Glutamatergic neuron (in vitro differentiated cells): ENCODE measurements around the gene HMG20B. TPM values are rescaled to one million over a fixed set of nuclear protein-coding genes. Genes with fewer than 3 reads are reported as not detected.

ENCODE experiments used
- DNase-seq: peaks from one replicate; pipeline ENCODE4 v3.0.0; 2022
- H3K27ac Mint-ChIP-seq: one replicate; pipeline ENCODE4 v1.8.0; 2020; ENCODE audit warnings: mild to moderate bottlenecking, mixed read lengths, inconsistent platforms; ENCODE audit not compliant: unreplicated experiment
- H3K27me3 Mint-ChIP-seq: one replicate; pipeline ENCODE4 v1.8.0; 2020; ENCODE audit warnings: mild to moderate bottlenecking, moderate library complexity, mixed read lengths, inconsistent platforms; ENCODE audit not compliant: unreplicated experiment
- H3K36me3 Mint-ChIP-seq: one replicate; pipeline ENCODE4 v1.8.0; 2020; ENCODE audit warnings: mild to moderate bottlenecking, mixed read lengths, inconsistent platforms; ENCODE audit not compliant: unreplicated experiment
- H3K4me1 Mint-ChIP-seq: one replicate; pipeline ENCODE4 v1.8.0; 2020; ENCODE audit warnings: mild to moderate bottlenecking, low read depth, mixed read lengths, inconsistent platforms; ENCODE audit not compliant: unreplicated experiment
- H3K4me3 Mint-ChIP-seq: one replicate; pipeline ENCODE4 v1.8.0; 2020; ENCODE audit warnings: mild to moderate bottlenecking, mixed read lengths, inconsistent platforms; ENCODE audit not compliant: unreplicated experiment
- H3K9me3 Mint-ChIP-seq: one replicate; pipeline ENCODE4 v1.8.0; 2020; ENCODE audit warnings: mild to moderate bottlenecking, moderate library complexity, mixed read lengths, inconsistent platforms; ENCODE audit not compliant: unreplicated experiment
- CTCF ChIP-seq: fragments of 200-600 bp; sonication (generic); IDR thresholded peaks from one replicate; pipeline ENCODE4 v1.5.0; 2021; ENCODE audit not compliant: partially characterized antibody, unreplicated experiment
- total RNA-seq: library from RNA; stranded (reverse); fragmentation: NEBNext Ultra II Directional; extraction: Animal tissue kit (Norgen Biotek cat#: 25700); gene quantifications from one replicate; pipeline ENCODE4 v1.2.1, GENCODE V29; 2021; ENCODE audit not compliant: unreplicated experiment

Gene HMG20B
- total RNA-seq, 1 donor from 2014 or later = 55.3 TPM

GRCh38 chr19:3590991-3591659, 18.4 kb downstream of the HMG20B start:
- Mint-ChIP-seq H3K4me1 (no peaks in the 10 kb centered on the region), H3K4me3 (no peak overlapping the region), H3K27me3 (peaks cover 9% of the 10 kb centered on the region), H3K9me3 (peaks cover 4% of the 10 kb centered on the region), H3K36me3 (no peaks in the 10 kb centered on the region), H3K27ac (no peak overlapping the region)
- no peak for TF ChIP-seq CTCF
- no peak for DNase-seq

DNA sequence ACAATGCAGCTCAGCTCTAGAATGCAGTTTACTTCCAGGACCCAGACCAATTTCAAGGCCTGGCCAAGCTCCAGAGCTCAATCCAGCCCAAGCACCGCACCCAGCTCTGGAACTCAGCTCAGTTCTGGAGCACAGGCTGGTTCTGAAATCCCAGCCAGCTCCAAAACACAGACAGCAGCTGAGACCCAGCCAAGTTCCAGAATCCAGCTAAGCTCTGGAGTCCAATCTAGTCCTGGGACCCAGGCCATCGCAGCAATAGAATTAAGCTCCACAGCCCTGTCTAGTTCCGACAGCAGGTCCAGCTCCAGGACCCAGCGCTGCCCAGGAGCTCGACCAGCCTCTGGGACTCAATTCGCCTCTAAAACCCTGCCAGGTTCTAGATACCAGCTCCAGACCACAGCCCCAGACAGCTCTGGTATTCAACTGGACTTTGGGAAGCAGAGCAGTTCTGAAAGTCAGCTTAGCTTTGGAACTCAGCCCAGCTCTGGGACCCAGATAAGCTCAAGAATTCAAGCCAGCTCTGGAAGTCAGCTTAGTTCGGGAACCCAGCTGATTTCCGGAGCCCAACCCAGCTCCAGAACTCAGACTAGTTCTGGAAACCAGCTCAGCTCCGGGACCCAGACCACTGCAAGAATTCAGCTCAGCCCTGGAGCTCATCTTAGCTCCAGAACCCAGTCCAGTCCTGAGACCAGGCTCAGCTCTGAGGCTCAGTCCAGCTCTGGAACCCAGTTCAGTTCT, 19.3 kb downstream of the HMG20B start:
- H3K4me3 Mint-ChIP-seq = no peak overlapping the region
- no peaks in the 10 kb centered on the region for H3K4me1 Mint-ChIP-seq
- H3K27me3 Mint-ChIP-seq = peaks cover 9% of the 10 kb centered on the region
- H3K36me3 Mint-ChIP-seq = no peaks in the 10 kb centered on the region
- TF ChIP-seq CTCF = no peak
- no peak for DNase-seq
- H3K9me3 Mint-ChIP-seq = peaks cover 4% of the 10 kb centered on the region
- no peak overlapping the region for H3K27ac Mint-ChIP-seq

- H3K27me3 Mint-ChIP-seq = peaks cover 9% of the 10 kb centered on the region
- no peak overlapping the region for H3K27ac Mint-ChIP-seq
- peaks cover 4% of the 10 kb centered on the region for H3K9me3 Mint-ChIP-seq
- H3K36me3 Mint-ChIP-seq = no peaks in the 10 kb centered on the region
- no peaks in the 10 kb centered on the region for H3K4me1 Mint-ChIP-seq
- H3K4me3 Mint-ChIP-seq = no peak overlapping the region
- TF ChIP-seq CTCF = no peak
- no peak for DNase-seq
These were observed 20.4 kb downstream of the HMG20B start for GRCh38 chr19:3593156-3593555.

- H3K4me3 Mint-ChIP-seq = no peak overlapping the region
- peaks cover 4% of the 10 kb centered on the region for H3K27me3 Mint-ChIP-seq
- H3K27ac Mint-ChIP-seq = no peak overlapping the region
- H3K4me1 Mint-ChIP-seq = no peaks in the 10 kb centered on the region
- DNase-seq = no peak
- H3K9me3 Mint-ChIP-seq = peaks cover 4% of the 10 kb centered on the region
- TF ChIP-seq CTCF = no peak
- no peaks in the 10 kb centered on the region for H3K36me3 Mint-ChIP-seq
These were observed 22.8 kb downstream of the HMG20B start for GRCh38 chr19:3595521-3596061.

DNA sequence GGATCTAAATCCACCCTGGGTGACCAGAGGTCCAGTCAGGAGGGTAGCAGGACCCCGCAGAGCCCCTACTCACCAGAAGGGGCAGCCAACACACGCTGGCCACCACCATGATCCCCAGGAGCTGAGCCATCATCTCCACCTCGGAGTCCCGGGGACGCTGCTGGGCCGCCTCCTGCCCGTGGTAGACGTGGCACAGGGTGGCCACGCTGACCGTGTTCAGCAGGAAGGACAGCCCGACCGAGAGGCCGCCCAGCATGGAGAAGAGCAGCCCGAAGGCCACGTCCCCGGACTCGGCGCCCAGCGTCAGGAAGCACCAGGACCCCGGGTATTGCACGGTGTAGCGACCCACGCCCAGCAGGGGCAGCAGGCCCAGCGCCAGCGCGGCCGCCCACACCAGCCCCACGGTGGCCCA, 27.0 kb downstream of the HMG20B start:
- no peak overlapping the region for H3K4me3 Mint-ChIP-seq
- H3K27me3 Mint-ChIP-seq = peaks cover 4% of the 10 kb centered on the region
- H3K4me1 Mint-ChIP-seq = no peaks in the 10 kb centered on the region
- H3K9me3 Mint-ChIP-seq = no peaks in the 10 kb centered on the region
- H3K27ac Mint-ChIP-seq = no peak overlapping the region
- no peaks in the 10 kb centered on the region for H3K36me3 Mint-ChIP-seq
- no peak for DNase-seq
- no peak for TF ChIP-seq CTCF
